ENCODE data around the gene NDUFS8. TPM values are rescaled to one million over a fixed set of nuclear protein-coding genes. Genes with fewer than 3 reads are reported as not detected.
A peak's percentile ranks its signal among the peaks of the same experiment; 100 is the strongest.
"Not testable (repeated sequence)": the region's sequence is repeated elsewhere in the genome, so short reads cannot be mapped to it uniquely, and the experiment has no call there.

The NDUFS8 gene
- total RNA-seq (ENCODE audit: unreplicated experiment) = 144 TPM
- long read RNA-seq, transcript NDUFS8-201 (7 exons, 791 nt) = major isoform, 107 of 146 reads
- long read RNA-seq, partial matches to known transcripts = 21 of 146 reads
- long read RNA-seq, other reads (novel, unspliced or antisense) = 16 of 146 reads

GRCh38 chr11:68030318-68031143, at the start of gene NDUFS8:
NDUFS8 (plus strand) TSS chr11:68030681; CDS start chr11:68032152, 1,471 bp downstream.
- no peak for TF ChIP-seq CTCF (IDR thresholded peaks at IDR 0.05; ENCODE audit: unreplicated experiment)
- Mint-ChIP-seq H3K36me3 (ENCODE audit: low read depth, unreplicated experiment) (peaks cover 2% of the 10 kb centered on the region), H3K9me3 (ENCODE audit: unreplicated experiment) (no peaks in the 10 kb centered on the region), H3K4me3 (ENCODE audit: unreplicated experiment) (peak within 1 kb of the TSS; percentile 98), H3K4me1 (ENCODE audit: unreplicated experiment) (peaks cover 19% of the 10 kb centered on the region), H3K27me3 (ENCODE audit: unreplicated experiment) (peaks cover 15% of the 10 kb centered on the region), H3K27ac (ENCODE audit: unreplicated experiment) (peak within 1 kb of the TSS; percentile 68)
- peak; percentile 88 for DNase-seq (ENCODE audit: low spot score)

- H3K36me3 Mint-ChIP-seq (ENCODE audit: low read depth, unreplicated experiment); H3K27ac Mint-ChIP-seq (ENCODE audit: unreplicated experiment); DNase-seq (ENCODE audit: low spot score); H3K4me3 Mint-ChIP-seq (ENCODE audit: unreplicated experiment); H3K27me3 Mint-ChIP-seq (ENCODE audit: unreplicated experiment); H3K9me3 Mint-ChIP-seq (ENCODE audit: unreplicated experiment); H3K4me1 Mint-ChIP-seq (ENCODE audit: unreplicated experiment): not testable (repeated sequence)
Measured at GRCh38 chr11:67981226-67981625, 49.3 kb upstream of the NDUFS8 start.

- H3K27me3 Mint-ChIP-seq (ENCODE audit: unreplicated experiment); DNase-seq (ENCODE audit: low spot score); H3K9me3 Mint-ChIP-seq (ENCODE audit: unreplicated experiment); H3K27ac Mint-ChIP-seq (ENCODE audit: unreplicated experiment); H3K36me3 Mint-ChIP-seq (ENCODE audit: low read depth, unreplicated experiment); H3K4me3 Mint-ChIP-seq (ENCODE audit: unreplicated experiment); H3K4me1 Mint-ChIP-seq (ENCODE audit: unreplicated experiment): not testable (repeated sequence)
Measured at GRCh38 chr11:67982255-67982857, 48.1 kb upstream of the NDUFS8 start.

GRCh38 chr11:67983951-67984350, 46.5 kb upstream of the NDUFS8 start:
- no peak overlapping the region for H3K27ac Mint-ChIP-seq (ENCODE audit: unreplicated experiment)

GRCh38 chr11:67985302-67985701, 45.2 kb upstream of the NDUFS8 start:
- H3K9me3 Mint-ChIP-seq (ENCODE audit: unreplicated experiment); H3K4me1 Mint-ChIP-seq (ENCODE audit: unreplicated experiment); H3K27ac Mint-ChIP-seq (ENCODE audit: unreplicated experiment); DNase-seq (ENCODE audit: low spot score); H3K4me3 Mint-ChIP-seq (ENCODE audit: unreplicated experiment); H3K27me3 Mint-ChIP-seq (ENCODE audit: unreplicated experiment); H3K36me3 Mint-ChIP-seq (ENCODE audit: low read depth, unreplicated experiment): not testable (repeated sequence)

More at GRCh38 chr11:67983951-67984350, 46.5 kb upstream of the NDUFS8 start:
- no peak for TF ChIP-seq CTCF (IDR thresholded peaks at IDR 0.05; ENCODE audit: unreplicated experiment)
- Mint-ChIP-seq H3K9me3 (ENCODE audit: unreplicated experiment) (no peaks in the 10 kb centered on the region), H3K36me3 (ENCODE audit: low read depth, unreplicated experiment) (no peaks in the 10 kb centered on the region), H3K27me3 (ENCODE audit: unreplicated experiment) (peaks cover 3% of the 10 kb centered on the region), H3K4me3 (ENCODE audit: unreplicated experiment) (no peak overlapping the region), H3K4me1 (ENCODE audit: unreplicated experiment) (no peaks in the 10 kb centered on the region)
- no peak for DNase-seq (ENCODE audit: low spot score)

GRCh38 chr11:67990546-67991346, 39.7 kb upstream of the NDUFS8 start:
- not testable (repeated sequence) for H3K27me3 Mint-ChIP-seq (ENCODE audit: unreplicated experiment); H3K27ac Mint-ChIP-seq (ENCODE audit: unreplicated experiment); H3K9me3 Mint-ChIP-seq (ENCODE audit: unreplicated experiment); H3K4me3 Mint-ChIP-seq (ENCODE audit: unreplicated experiment); H3K36me3 Mint-ChIP-seq (ENCODE audit: low read depth, unreplicated experiment); H3K4me1 Mint-ChIP-seq (ENCODE audit: unreplicated experiment); DNase-seq (ENCODE audit: low spot score)

GRCh38 chr11:67991347-67992121, 38.9 kb upstream of the NDUFS8 start:
- not testable (repeated sequence) for H3K9me3 Mint-ChIP-seq (ENCODE audit: unreplicated experiment); H3K4me1 Mint-ChIP-seq (ENCODE audit: unreplicated experiment); H3K27ac Mint-ChIP-seq (ENCODE audit: unreplicated experiment); H3K27me3 Mint-ChIP-seq (ENCODE audit: unreplicated experiment); H3K4me3 Mint-ChIP-seq (ENCODE audit: unreplicated experiment); H3K36me3 Mint-ChIP-seq (ENCODE audit: low read depth, unreplicated experiment); DNase-seq (ENCODE audit: low spot score)

Measured in endothelial cell (in vitro differentiated cells).